H9 (cell line): ENCODE measurements around the gene LGR5. TPM values are rescaled to one million over a fixed set of nuclear protein-coding genes. Genes with fewer than 3 reads are reported as not detected.

Experiments
- DNase-seq: peaks from one replicate; pipeline ENCODE4 v3.0.0-alpha.2; 2017
- H2AFZ ChIP-seq: one replicate; pipeline ENCODE4 v1.6.1; 2013; ENCODE audit warnings: mild to moderate bottlenecking, low read length, control low read depth, moderate library complexity
- H2AK5ac ChIP-seq: 2 replicates; pipeline ENCODE4 v1.6.1; 2013; ENCODE audit warnings: low read length, control low read depth, mixed read lengths; ENCODE audit not compliant: insufficient read length
- H2BK120ac ChIP-seq: one replicate; pipeline ENCODE4 v1.6.1; 2013; ENCODE audit warnings: low read depth, mild to moderate bottlenecking, low read length, control low read depth, inconsistent platforms; ENCODE audit not compliant: poor library complexity, severe bottlenecking
- H2BK12ac ChIP-seq: 2 replicates; pipeline ENCODE4 v1.6.1; 2013; ENCODE audit warnings: low read length, control low read depth, mixed read lengths, low read depth; ENCODE audit not compliant: insufficient read length
- H2BK15ac ChIP-seq: 2 replicates; pipeline ENCODE4 v1.6.1; 2013; ENCODE audit warnings: low read depth, low read length, control low read depth
- H2BK20ac ChIP-seq: one replicate; pipeline ENCODE4 v1.6.1; 2013; ENCODE audit warnings: low read depth, mild to moderate bottlenecking, low read length, control low read depth, inconsistent platforms; ENCODE audit not compliant: poor library complexity, severe bottlenecking
- H2BK5ac ChIP-seq: 2 replicates; pipeline ENCODE4 v1.6.1; 2013; ENCODE audit warnings: low read length, control low read depth, mixed read lengths; ENCODE audit not compliant: insufficient read length
- H3K14ac ChIP-seq: 2 replicates; pipeline ENCODE4 v1.6.1; 2013; ENCODE audit warnings: low read length, control low read depth; ENCODE audit not compliant: insufficient read depth
- H3K18ac ChIP-seq: 2 replicates; pipeline ENCODE4 v1.6.1; 2013; ENCODE audit warnings: low read depth, mild to moderate bottlenecking, mixed read lengths, low read length, control low read depth; ENCODE audit not compliant: insufficient read length
- H3K23ac ChIP-seq: 2 replicates; pipeline ENCODE4 v1.6.1; 2013; ENCODE audit warnings: low read length, control low read depth, mixed read lengths, low read depth; ENCODE audit not compliant: insufficient read length
- H3K23me2 ChIP-seq: 2 replicates; pipeline ENCODE4 v1.6.1; 2013; ENCODE audit warnings: low read depth, mild to moderate bottlenecking, mixed read lengths, low read length, control low read depth; ENCODE audit not compliant: insufficient read length, poor library complexity, severe bottlenecking
- H3K27ac ChIP-seq: 2 replicates; pipeline ENCODE4 v1.5.1; 2013; ENCODE audit warnings: low read length, control low read depth, mixed read lengths, low read depth; ENCODE audit not compliant: insufficient read length
- H3K27me3 ChIP-seq: 2 replicates; pipeline ENCODE4 v1.6.1; 2013; ENCODE audit warnings: low read length, control low read depth, inconsistent platforms; ENCODE audit not compliant: insufficient read depth
- H3K4ac ChIP-seq: 2 replicates; pipeline ENCODE4 v1.6.1; 2013; ENCODE audit warnings: low read depth, mild to moderate bottlenecking, control low read depth, inconsistent platforms, low read length, moderate library complexity
- H3K4me1 ChIP-seq: 2 replicates; pipeline ENCODE4 v1.6.1; 2013; ENCODE audit warnings: low read length, control low read depth, inconsistent platforms; ENCODE audit not compliant: insufficient read depth
- H3K4me2 ChIP-seq: 2 replicates; pipeline ENCODE4 v1.6.1; 2013; ENCODE audit warnings: low read length, control low read depth, mixed read lengths; ENCODE audit not compliant: insufficient read length, insufficient read depth
- H3K56ac ChIP-seq: 2 replicates; pipeline ENCODE4 v1.6.1; 2013; ENCODE audit warnings: low read depth, mild to moderate bottlenecking, mixed read lengths, low read length, control low read depth; ENCODE audit not compliant: insufficient read length
- H3K79me1 ChIP-seq: 2 replicates; pipeline ENCODE4 v1.6.1; 2013; ENCODE audit warnings: low read depth, mild to moderate bottlenecking, moderate library complexity, low read length, control low read depth, inconsistent platforms; ENCODE audit not compliant: insufficient read depth, poor library complexity, severe bottlenecking
- H3K79me2 ChIP-seq: 2 replicates; pipeline ENCODE4 v1.6.1; 2013; ENCODE audit warnings: low read length, control low read depth, inconsistent platforms; ENCODE audit not compliant: insufficient read depth
- H3K9ac ChIP-seq: 2 replicates; pipeline ENCODE4 v1.6.1; 2013; ENCODE audit warnings: low read length, control low read depth, mixed read lengths; ENCODE audit not compliant: insufficient read length; ENCODE audit errors: extremely low read depth
- H3K9me3 ChIP-seq: one replicate; pipeline ENCODE4 v1.6.1; 2013; ENCODE audit warnings: low read depth, low read length, inconsistent platforms; ENCODE audit not compliant: control insufficient read depth
- H3T11ph ChIP-seq: one replicate; pipeline ENCODE4 v1.6.1; 2013; ENCODE audit warnings: mild to moderate bottlenecking, low read length, control low read depth, inconsistent platforms
- H4K20me1 ChIP-seq: one replicate; pipeline ENCODE4 v1.6.1; 2013; ENCODE audit not compliant: control insufficient read depth, insufficient read length, insufficient read depth
- H4K5ac ChIP-seq: 2 replicates; pipeline ENCODE4 v1.6.1; 2013; ENCODE audit warnings: low read depth, mild to moderate bottlenecking, mixed read lengths, low read length, control low read depth; ENCODE audit not compliant: insufficient read length
- H4K8ac ChIP-seq: replicated peaks from 2 replicates; pipeline ENCODE4 v1.6.1; 2013; ENCODE audit warnings: low read length, control low read depth, mixed read lengths, low read depth; ENCODE audit not compliant: insufficient read length
- H4K91ac ChIP-seq: 2 replicates; pipeline ENCODE4 v1.6.1; 2013; ENCODE audit warnings: low read depth, mild to moderate bottlenecking, moderate library complexity, mixed read lengths, low read length, control low read depth; ENCODE audit not compliant: insufficient read length
- H3K27ac Mint-ChIP-seq, 3 experiments: 2 replicates in 2 of 3; 3 replicates in 1 of 3; pipeline ENCODE4 v1.8.0; 2020 to 2021; ENCODE audit warnings: mixed read lengths in 3 of 3, mild to moderate bottlenecking in 1 of 3, moderate library complexity in 1 of 3
- H3K27me3 Mint-ChIP-seq: 2 replicates; pipeline ENCODE4 v1.8.0; 2021; ENCODE audit warnings: low read depth, mild to moderate bottlenecking, moderate library complexity, mixed read lengths
- H3K36me3 Mint-ChIP-seq, 3 experiments: 2 replicates in 2 of 3; 3 replicates in 1 of 3; pipeline ENCODE4 v1.8.0; 2020 to 2021; ENCODE audit warnings: low read depth in 3 of 3, mixed read lengths in 3 of 3; ENCODE audit not compliant: insufficient read depth in 1 of 3
- H3K4me1 Mint-ChIP-seq, 2 experiments: 2 replicates each; pipeline ENCODE4 v1.8.0; 2020; ENCODE audit warnings: mixed read lengths in 2 of 2
- H3K4me3 Mint-ChIP-seq, 2 experiments: 2 replicates in 1 of 2; 3 replicates in 1 of 2; pipeline ENCODE4 v1.8.0; 2020 to 2021; ENCODE audit warnings: mild to moderate bottlenecking in 2 of 2, mixed read lengths in 2 of 2, moderate library complexity in 1 of 2
- H3K9me3 Mint-ChIP-seq, 2 experiments: 2 replicates in 1 of 2; 3 replicates in 1 of 2; pipeline ENCODE4 v1.8.0; 2020; ENCODE audit warnings: mild to moderate bottlenecking in 2 of 2, mixed read lengths in 2 of 2, moderate library complexity in 1 of 2
- WGBS: extraction: QIAGEN DNeasy Blood & Tissue Kit; methylation state at CpG from one replicate; pipeline ENCODE4 v1.1.7; 2013; ENCODE audit warnings: missing lambda C conversion rate, low lambda C conversion rate, mixed read lengths; ENCODE audit not compliant: insufficient read length; ENCODE audit errors: extremely low coverage; 5-methylcytosine and 5-hydroxymethylcytosine counted together
- total RNA-seq: library from RNA; stranded (reverse); gene quantifications from 2 replicates; pipeline ENCODE4 v1.2.1, GENCODE V29; 2021
- TF ChIP-seq, protein P1 (sequence below): fragments of 200-600 bp; sonication (generic); conservative IDR thresholded peaks from 3 replicates; pipeline ENCODE4 v1.8.0; 2021; ENCODE audit warnings: antibody characterized with exemption, mild to moderate bottlenecking

The LGR5 gene
- total RNA-seq, 1 experiment from 2014 or later, result 0.09 TPM

DNA sequence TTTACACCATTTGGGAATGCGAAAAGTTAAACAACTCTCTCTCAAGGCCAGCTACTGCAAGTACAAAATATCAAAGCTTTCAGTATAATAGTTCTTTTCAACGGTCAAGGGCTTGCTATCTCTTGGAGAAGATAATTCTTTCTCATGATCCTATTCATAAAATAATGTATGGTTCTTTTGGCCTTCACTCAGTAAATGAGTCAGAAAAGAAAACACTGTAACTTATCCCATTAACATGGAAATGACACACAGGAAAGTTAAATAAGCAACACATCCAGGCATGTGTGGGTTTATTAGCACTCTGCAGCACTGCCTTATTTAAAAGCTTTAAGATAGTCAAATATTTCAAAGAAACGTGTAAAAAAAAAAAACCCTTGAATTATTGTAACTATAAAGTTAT lies 187.2 kb downstream of the LGR5 start:
- H3K27ac ChIP-seq, result no peak overlapping the region
- no peaks in the 10 kb centered on the region for H3K9me3 ChIP-seq
- no peak overlapping the region for H3K23ac ChIP-seq
- no peak overlapping the region for H3K4ac ChIP-seq
- no peaks in the 10 kb centered on the region for H3K79me1 ChIP-seq
- no peak overlapping the region for H2BK15ac ChIP-seq
- Mint-ChIP-seq H3K4me1 (0 out of 4 replicates have a peak, but pooled peaks cover 0 to 1% of the 10 kb centered on the region in 2 experiments), H3K36me3 (peaks cover 15 to 79% (median 74%) of the 10 kb centered on the region in 3 experiments), H3K4me3 (no peak overlapping the region), H3K27ac (no peak overlapping the region), H3K27me3 (no peaks in the 10 kb centered on the region), H3K9me3 (no peaks in the 10 kb centered on the region)
- no peaks in the 10 kb centered on the region for H3K79me2 ChIP-seq
- H3K27me3 ChIP-seq, result no peaks in the 10 kb centered on the region
- H4K8ac ChIP-seq, result no peak overlapping the region
- no peak overlapping the region for H2AFZ ChIP-seq
- H2BK5ac ChIP-seq, result no peak overlapping the region
- no peak overlapping the region for H3K4me2 ChIP-seq
- DNase-seq, result no peak
- H4K5ac ChIP-seq, result no peak overlapping the region
- no peak overlapping the region for H4K91ac ChIP-seq
- H2BK120ac ChIP-seq, result no peak overlapping the region
- no peak overlapping the region for H2AK5ac ChIP-seq
- no peaks in the 10 kb centered on the region for H3K4me1 ChIP-seq
- no peak overlapping the region for H3K56ac ChIP-seq
- no peak overlapping the region for H3K18ac ChIP-seq
- H2BK12ac ChIP-seq, result no peak overlapping the region
- TF ChIP-seq, protein P1, sequence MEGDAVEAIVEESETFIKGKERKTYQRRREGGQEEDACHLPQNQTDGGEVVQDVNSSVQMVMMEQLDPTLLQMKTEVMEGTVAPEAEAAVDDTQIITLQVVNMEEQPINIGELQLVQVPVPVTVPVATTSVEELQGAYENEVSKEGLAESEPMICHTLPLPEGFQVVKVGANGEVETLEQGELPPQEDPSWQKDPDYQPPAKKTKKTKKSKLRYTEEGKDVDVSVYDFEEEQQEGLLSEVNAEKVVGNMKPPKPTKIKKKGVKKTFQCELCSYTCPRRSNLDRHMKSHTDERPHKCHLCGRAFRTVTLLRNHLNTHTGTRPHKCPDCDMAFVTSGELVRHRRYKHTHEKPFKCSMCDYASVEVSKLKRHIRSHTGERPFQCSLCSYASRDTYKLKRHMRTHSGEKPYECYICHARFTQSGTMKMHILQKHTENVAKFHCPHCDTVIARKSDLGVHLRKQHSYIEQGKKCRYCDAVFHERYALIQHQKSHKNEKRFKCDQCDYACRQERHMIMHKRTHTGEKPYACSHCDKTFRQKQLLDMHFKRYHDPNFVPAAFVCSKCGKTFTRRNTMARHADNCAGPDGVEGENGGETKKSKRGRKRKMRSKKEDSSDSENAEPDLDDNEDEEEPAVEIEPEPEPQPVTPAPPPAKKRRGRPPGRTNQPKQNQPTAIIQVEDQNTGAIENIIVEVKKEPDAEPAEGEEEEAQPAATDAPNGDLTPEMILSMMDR, result no peak
- H3T11ph ChIP-seq, result no peak overlapping the region
- H3K14ac ChIP-seq, result no peak overlapping the region
- no peaks in the 10 kb centered on the region for H3K23me2 ChIP-seq
- H3K9ac ChIP-seq, result no peak overlapping the region
- no peaks in the 10 kb centered on the region for H4K20me1 ChIP-seq
- WGBS, result no CpG with 5 or more reads among the region's 3 CpGs
- H2BK20ac ChIP-seq, result no peak overlapping the region
